A549 (cell line): ENCODE data around the gene LEMD1. TPM values are rescaled to one million over a fixed set of nuclear protein-coding genes. Genes with fewer than 3 reads are reported as not detected.

Experiments used
- ATAC-seq, 2 experiments: fragments of 200-7000 bp in 1 of 2; fragments of >200 bp in 1 of 2; cut with Nextera tagmentation in 1 of 2; cut with Tn5 transposase in 1 of 2; 3 replicates each; pipeline versions ENCODE4 v1.8.0 to v1.9.1; 2018 to 2020; ENCODE audit warnings: mild to moderate bottlenecking in 1 of 2, moderate library complexity in 1 of 2
- CTCF ChIA-PET: fragments of 300-600 bp; sonication (Branson Sonifier 250); formaldehyde crosslinking; extraction: SDS; loops from one replicate; lab custom pipeline; 2021; ENCODE audit warnings: antibody characterized with exemption, inconsistent platforms; lab: Yijun Ruan, JAX
- POLR2A ChIA-PET: fragments of 350-600 bp; formaldehyde crosslinking; extraction: SDS; loops from one replicate; lab custom pipeline; 2021; ENCODE audit warnings: antibody characterized with exemption, inconsistent platforms; lab: Yijun Ruan, JAX
- DNase-seq, 2 experiments: peaks; one replicate each; pipeline versions ENCODE4 v3.0.0 to v3.0.0-alpha.2; 2011 to 2016; ENCODE audit warnings: low read depth in 1 of 2, low spot score in 1 of 2
- FAIRE-seq: peaks from 2 replicates; lab custom pipeline; 2011; peaks lifted over from hg19 to GRCh38; lab: Jason Lieb, UNC
- H3K27ac ChIP-seq, 2 experiments: fragments of >200 bp; sonication (Bioruptor Twin); formaldehyde crosslinking; 3 replicates each; pipeline ENCODE4 v1.5.1; 2016 to 2017
- H3K4me1 ChIP-seq: fragments of >200 bp; sonication (Bioruptor Twin); formaldehyde crosslinking; 3 replicates; pipeline ENCODE4 v1.6.1; 2016
- H3K4me2 ChIP-seq: fragments of >200 bp; sonication (Bioruptor Twin); formaldehyde crosslinking; 3 replicates; pipeline ENCODE4 v1.6.1; 2016
- H3K4me3 ChIP-seq: fragments of >200 bp; sonication (Bioruptor Twin); formaldehyde crosslinking; 3 replicates; pipeline ENCODE4 v1.5.1; 2016
- H3K9me3 ChIP-seq: fragments of >200 bp; sonication (Bioruptor Twin); formaldehyde crosslinking; 3 replicates; pipeline ENCODE4 v1.6.1; 2016
- CEBPB ChIP-seq, 2 experiments: fragments of >200 bp in 1 of 2; sonication (Bioruptor Twin) in 1 of 2; formaldehyde crosslinking in 1 of 2; IDR thresholded peaks; 2 replicates each; pipeline ENCODE4 v1.6.1; 2012 to 2016
- CHD2 ChIP-seq: fragments of 150-350 bp; IDR thresholded peaks from 2 replicates; pipeline ENCODE4 v1.6.1; 2014; ENCODE audit warnings: low read length; ENCODE audit not compliant: partially characterized antibody
- EHF ChIP-seq: fragments of 250-450 bp; sonication (Bioruptor Pico); IDR thresholded peaks from 2 replicates; pipeline ENCODE4 v1.5.0; 2020; ENCODE audit warnings: mild to moderate bottlenecking
- FOSB ChIP-seq: fragments of 250-450 bp; sonication (Bioruptor Pico); IDR thresholded peaks from 2 replicates; pipeline ENCODE4 v1.5.0; 2020; ENCODE audit warnings: mild to moderate bottlenecking, moderate library complexity
- FOSL2 ChIP-seq, 2 experiments: fragments of 450-650 bp in 1 of 2; fragments of >200 bp in 1 of 2; sonication (Bioruptor Twin) in 1 of 2; formaldehyde crosslinking; IDR thresholded peaks; 2 replicates each; pipeline versions ENCODE4 v1.5.0 to v1.6.1; 2016 to 2020; ENCODE audit warnings: mild to moderate bottlenecking in 1 of 2, moderate library complexity in 1 of 2
- JUN ChIP-seq, 2 experiments: fragments of >200 bp; sonication (Bioruptor Twin); formaldehyde crosslinking; IDR thresholded peaks; 2 replicates in 1 of 2; 3 replicates in 1 of 2; pipeline ENCODE4 v1.6.1; 2016 to 2017
- JUNB ChIP-seq: fragments of >200 bp; sonication (Bioruptor Twin); formaldehyde crosslinking; IDR thresholded peaks from 2 replicates; pipeline ENCODE4 v1.6.1; 2016
- KDM5A ChIP-seq: fragments of 200-600 bp; sonication (generic); IDR thresholded peaks from 2 replicates; pipeline ENCODE4 v1.6.1; 2016; ENCODE audit warnings: antibody characterized with exemption, mild to moderate bottlenecking
- MAZ ChIP-seq: fragments of 150-350 bp; IDR thresholded peaks from 2 replicates; pipeline ENCODE4 v1.6.1; 2014; ENCODE audit warnings: antibody characterized with exemption, low read depth, low read length, borderline replicate concordance
- MYC ChIP-seq: IDR thresholded peaks from 2 replicates; pipeline ENCODE4 v1.6.1; 2012; ENCODE audit warnings: mild to moderate bottlenecking, inconsistent platforms, low read length, improper control_type of control experiment, borderline replicate concordance
- NFE2L2 ChIP-seq: fragments of 150-350 bp; conservative IDR thresholded peaks from 2 replicates; pipeline ENCODE4 v1.6.1; 2014; ENCODE audit warnings: low read length
- NR3C1 ChIP-seq: fragments of >200 bp; sonication (Bioruptor Twin); formaldehyde crosslinking; IDR thresholded peaks from 3 replicates; pipeline ENCODE4 v1.6.1; 2017
- RAD21 ChIP-seq, 2 experiments: fragments of >200 bp in 1 of 2; sonication (Bioruptor Twin) in 1 of 2; formaldehyde crosslinking in 1 of 2; IDR thresholded peaks in 1 of 2; conservative IDR thresholded peaks in 1 of 2; 2 replicates in 1 of 2; 3 replicates in 1 of 2; pipeline ENCODE4 v1.6.1; 2012 to 2018; ENCODE audit warnings: inconsistent platforms in 1 of 2
- RFX5 ChIP-seq: fragments of 450-650 bp; IDR thresholded peaks from 2 replicates; pipeline ENCODE4 v1.7.1; 2014; ENCODE audit warnings: antibody characterized with exemption, mild to moderate bottlenecking, moderate library complexity
- SMC3 ChIP-seq: fragments of >200 bp; sonication (Bioruptor Twin); formaldehyde crosslinking; IDR thresholded peaks from 3 replicates; pipeline ENCODE4 v1.6.1; 2018; ENCODE audit warnings: inconsistent platforms
- TP53 ChIP-seq: fragments of 250-450 bp; sonication (Bioruptor Pico); IDR thresholded peaks from 2 replicates; pipeline ENCODE4 v1.5.0; 2021; ENCODE audit warnings: mild to moderate bottlenecking, moderate library complexity
- ZFP36 ChIP-seq: fragments of 450-650 bp; IDR thresholded peaks from 2 replicates; pipeline ENCODE4 v1.6.1; 2014; ENCODE audit warnings: borderline replicate concordance; ENCODE audit not compliant: partially characterized antibody
- WGBS: methylation state at CpG from one replicate; pipeline ENCODE4 v1.1.6; 2017; ENCODE audit errors: missing lambda C conversion rate; 5-methylcytosine and 5-hydroxymethylcytosine counted together
- polyA plus RNA-seq, 4 experiments: library from polyadenylated mRNA; depleted of rRNA in 3 of 4; stranded (reverse); fragments of >200 nt; fragmentation: RNase III in 1 of 4; extraction: RNeasy Plus Mini Kit Qiagen cat#74134 plus additional on column Dnase treatment in 1 of 4; gene quantifications; 2 replicates in 3 of 4; 3 replicates in 1 of 4; pipeline ENCODE4 v1.2.3, GENCODE V29; 2011 to 2017
- TF ChIP-seq, protein P1 (sequence below): fragments of >200 bp; sonication (Bioruptor Twin); formaldehyde crosslinking; IDR thresholded peaks from 3 replicates; pipeline ENCODE4 v1.5.1; 2016
- TF ChIP-seq, protein P2 (sequence below): fragments of 150-350 bp; IDR thresholded peaks from 2 replicates; pipeline ENCODE4 v1.6.1; 2014; ENCODE audit warnings: low read depth, mild to moderate bottlenecking, low read length
- TF ChIP-seq, protein P3 (sequence below): fragments of >200 bp; sonication (Bioruptor Twin); formaldehyde crosslinking; IDR thresholded peaks from 2 replicates; pipeline ENCODE4 v1.6.1; 2016
- TF ChIP-seq, protein P4 (sequence below): IDR thresholded peaks from 2 replicates; pipeline ENCODE4 v1.6.1; 2012
- TF ChIP-seq, protein P5 (sequence below): fragments of 200-600 bp; sonication (generic); IDR thresholded peaks from 2 replicates; pipeline ENCODE4 v1.6.1; 2016; ENCODE audit warnings: antibody characterized with exemption, mild to moderate bottlenecking, moderate library complexity

Gene LEMD1
- polyA plus RNA-seq, 2 of the 4 experiments (the other 2 are of a cell fraction), result 0.14 to 0.18 TPM

DNA sequence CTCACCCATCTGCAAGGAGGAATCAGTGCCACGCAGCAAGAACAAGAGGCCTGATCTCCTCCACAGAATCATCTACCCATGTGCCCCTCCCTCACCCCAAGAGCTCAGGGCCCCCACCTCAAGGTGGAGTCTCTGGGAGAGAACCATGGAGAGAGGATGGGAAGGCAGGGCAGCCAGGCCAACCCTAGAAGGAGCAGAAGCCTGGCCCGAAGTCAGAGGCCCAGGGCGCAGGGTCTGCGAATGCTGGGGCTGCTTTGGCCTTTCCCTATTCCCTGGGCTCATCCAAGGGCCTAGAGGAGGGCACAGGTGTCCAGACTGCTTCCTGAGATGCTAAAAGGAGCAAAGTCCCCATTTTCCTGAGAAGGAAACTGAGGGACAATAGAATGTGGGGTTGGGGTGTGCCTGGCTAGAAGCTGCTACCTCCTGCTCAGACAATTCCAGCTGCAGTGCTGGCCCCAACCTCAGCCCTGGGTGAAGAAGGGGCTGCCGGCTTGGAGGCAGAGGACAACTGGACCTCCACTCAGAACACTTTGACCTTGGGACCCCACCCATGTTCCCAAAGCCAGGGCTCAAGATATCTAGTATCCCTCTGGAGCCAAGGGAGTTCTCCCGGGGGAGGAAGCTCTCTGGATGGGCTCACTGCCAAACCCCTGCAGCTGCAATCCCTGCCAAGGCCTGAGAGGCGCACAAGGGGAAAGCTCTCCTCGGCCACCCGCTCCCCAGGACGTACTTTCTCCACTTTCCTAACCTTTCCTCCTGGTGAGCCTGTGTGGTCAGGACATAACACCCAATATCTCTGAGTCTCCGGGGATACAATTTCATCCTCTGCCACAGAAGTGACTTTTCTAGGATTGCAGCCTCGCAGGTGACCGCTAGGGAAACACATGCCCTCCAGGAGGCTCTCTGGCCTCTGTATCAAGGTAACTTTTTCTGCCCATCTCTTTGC is 16.6 kb upstream of the LEMD1 start:
- FAIRE-seq, result no peak
- Histone ChIP-seq H3K4me3 (no peak overlapping the region), H3K9me3 (no peaks in the 10 kb centered on the region), H3K4me1 (peaks cover 16% of the 10 kb centered on the region), H3K27ac (no peak overlapping the region), H3K4me2 (peak overlapping the region; percentile 26; the same call in 1 of the 3 replicates)
- peak; percentile 60 to 83 for DNase-seq
- peak; percentile 71 to 90; a peak in 5 of 6 replicates for ATAC-seq
- ChIA-PET POLR2A (interaction anchor here (1.0 kb wide), 2 partner anchors 12 to 55 kb away, joined by 3 read pairs; no protein-coding TSS in a partner anchor), CTCF (interaction anchor here (0.6 to 12.8 kb wide), 15 partner anchors 8 to 88 kb away, joined by 3 to 146 read pairs (median 9); partner anchors contain the start of gene BLACAT1)
- no peak for TF ChIP-seq RFX5
- TF ChIP-seq, protein P1, sequence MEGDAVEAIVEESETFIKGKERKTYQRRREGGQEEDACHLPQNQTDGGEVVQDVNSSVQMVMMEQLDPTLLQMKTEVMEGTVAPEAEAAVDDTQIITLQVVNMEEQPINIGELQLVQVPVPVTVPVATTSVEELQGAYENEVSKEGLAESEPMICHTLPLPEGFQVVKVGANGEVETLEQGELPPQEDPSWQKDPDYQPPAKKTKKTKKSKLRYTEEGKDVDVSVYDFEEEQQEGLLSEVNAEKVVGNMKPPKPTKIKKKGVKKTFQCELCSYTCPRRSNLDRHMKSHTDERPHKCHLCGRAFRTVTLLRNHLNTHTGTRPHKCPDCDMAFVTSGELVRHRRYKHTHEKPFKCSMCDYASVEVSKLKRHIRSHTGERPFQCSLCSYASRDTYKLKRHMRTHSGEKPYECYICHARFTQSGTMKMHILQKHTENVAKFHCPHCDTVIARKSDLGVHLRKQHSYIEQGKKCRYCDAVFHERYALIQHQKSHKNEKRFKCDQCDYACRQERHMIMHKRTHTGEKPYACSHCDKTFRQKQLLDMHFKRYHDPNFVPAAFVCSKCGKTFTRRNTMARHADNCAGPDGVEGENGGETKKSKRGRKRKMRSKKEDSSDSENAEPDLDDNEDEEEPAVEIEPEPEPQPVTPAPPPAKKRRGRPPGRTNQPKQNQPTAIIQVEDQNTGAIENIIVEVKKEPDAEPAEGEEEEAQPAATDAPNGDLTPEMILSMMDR, result peak; percentile 22; the same call in 2 of the 3 replicates
- TF ChIP-seq, protein P2, sequence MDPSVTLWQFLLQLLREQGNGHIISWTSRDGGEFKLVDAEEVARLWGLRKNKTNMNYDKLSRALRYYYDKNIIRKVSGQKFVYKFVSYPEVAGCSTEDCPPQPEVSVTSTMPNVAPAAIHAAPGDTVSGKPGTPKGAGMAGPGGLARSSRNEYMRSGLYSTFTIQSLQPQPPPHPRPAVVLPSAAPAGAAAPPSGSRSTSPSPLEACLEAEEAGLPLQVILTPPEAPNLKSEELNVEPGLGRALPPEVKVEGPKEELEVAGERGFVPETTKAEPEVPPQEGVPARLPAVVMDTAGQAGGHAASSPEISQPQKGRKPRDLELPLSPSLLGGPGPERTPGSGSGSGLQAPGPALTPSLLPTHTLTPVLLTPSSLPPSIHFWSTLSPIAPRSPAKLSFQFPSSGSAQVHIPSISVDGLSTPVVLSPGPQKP, result no peak
- WGBS, result 50% methylated on average over 13 of the region's 13 CpGs

DNA sequence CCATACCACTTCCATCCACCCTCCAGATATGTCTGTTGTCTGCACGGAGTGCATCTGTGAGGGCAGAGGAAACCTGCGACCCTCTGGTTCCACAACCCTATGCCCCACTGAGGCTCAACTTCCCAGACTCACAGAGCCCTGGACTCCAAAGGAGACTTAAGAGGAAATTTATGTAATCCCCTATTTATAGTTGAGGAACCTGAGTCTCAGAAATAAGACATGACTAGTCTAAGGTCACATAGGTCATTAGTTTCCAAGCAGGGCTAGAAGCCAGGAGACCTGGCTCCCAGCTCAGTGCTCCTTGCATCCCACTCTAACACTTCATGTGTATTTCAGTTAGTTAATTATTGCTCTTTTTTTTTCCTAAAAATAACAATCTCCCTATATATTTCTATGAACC is 15.7 kb upstream of the LEMD1 start:
- no peak for ATAC-seq
- CTCF ChIA-PET, result interaction anchor here (0.7 to 12.8 kb wide), 8 partner anchors 11 to 260 kb away, joined by 3 to 146 read pairs (median 14); partner anchors contain the start of gene BLACAT1
- POLR2A ChIA-PET, result no interaction called here
- no peaks in the 10 kb centered on the region for H3K9me3 ChIP-seq
- TF ChIP-seq ZFP36 (no peak), CEBPB (IDR thresholded peaks at IDR 0.05) (no peak), JUN (IDR thresholded peaks at IDR 0.05) (no peak), MAZ (no peak), KDM5A (no peak), JUNB (no peak), EHF (CRISPR knock-in tag) (no peak), RAD21 (conservative IDR thresholded peaks at IDR 0.05 in 1 of 2, IDR thresholded peaks at IDR 0.05 in 1 of 2) (no peak), NFE2L2 (no peak), FOSL2 (IDR thresholded peaks at IDR 0.05) (no peak), FOSL2 (CRISPR knock-in tag; IDR thresholded peaks at IDR 0.05) (no peak), NR3C1 (no peak), SMC3 (no peak), TP53 (CRISPR knock-in tag) (no peak), FOSB (no peak), MYC (no peak), CHD2 (no peak)
- TF ChIP-seq, protein P3, sequence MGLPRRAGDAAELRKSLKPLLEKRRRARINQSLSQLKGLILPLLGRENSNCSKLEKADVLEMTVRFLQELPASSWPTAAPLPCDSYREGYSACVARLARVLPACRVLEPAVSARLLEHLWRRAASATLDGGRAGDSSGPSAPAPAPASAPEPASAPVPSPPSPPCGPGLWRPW, result no peak
- TF ChIP-seq, protein P4, sequence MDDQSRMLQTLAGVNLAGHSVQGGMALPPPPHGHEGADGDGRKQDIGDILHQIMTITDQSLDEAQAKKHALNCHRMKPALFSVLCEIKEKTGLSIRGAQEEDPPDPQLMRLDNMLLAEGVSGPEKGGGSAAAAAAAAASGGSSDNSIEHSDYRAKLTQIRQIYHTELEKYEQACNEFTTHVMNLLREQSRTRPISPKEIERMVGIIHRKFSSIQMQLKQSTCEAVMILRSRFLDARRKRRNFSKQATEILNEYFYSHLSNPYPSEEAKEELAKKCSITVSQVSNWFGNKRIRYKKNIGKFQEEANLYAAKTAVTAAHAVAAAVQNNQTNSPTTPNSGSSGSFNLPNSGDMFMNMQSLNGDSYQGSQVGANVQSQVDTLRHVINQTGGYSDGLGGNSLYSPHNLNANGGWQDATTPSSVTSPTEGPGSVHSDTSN, result no peak
- TF ChIP-seq, protein P5, sequence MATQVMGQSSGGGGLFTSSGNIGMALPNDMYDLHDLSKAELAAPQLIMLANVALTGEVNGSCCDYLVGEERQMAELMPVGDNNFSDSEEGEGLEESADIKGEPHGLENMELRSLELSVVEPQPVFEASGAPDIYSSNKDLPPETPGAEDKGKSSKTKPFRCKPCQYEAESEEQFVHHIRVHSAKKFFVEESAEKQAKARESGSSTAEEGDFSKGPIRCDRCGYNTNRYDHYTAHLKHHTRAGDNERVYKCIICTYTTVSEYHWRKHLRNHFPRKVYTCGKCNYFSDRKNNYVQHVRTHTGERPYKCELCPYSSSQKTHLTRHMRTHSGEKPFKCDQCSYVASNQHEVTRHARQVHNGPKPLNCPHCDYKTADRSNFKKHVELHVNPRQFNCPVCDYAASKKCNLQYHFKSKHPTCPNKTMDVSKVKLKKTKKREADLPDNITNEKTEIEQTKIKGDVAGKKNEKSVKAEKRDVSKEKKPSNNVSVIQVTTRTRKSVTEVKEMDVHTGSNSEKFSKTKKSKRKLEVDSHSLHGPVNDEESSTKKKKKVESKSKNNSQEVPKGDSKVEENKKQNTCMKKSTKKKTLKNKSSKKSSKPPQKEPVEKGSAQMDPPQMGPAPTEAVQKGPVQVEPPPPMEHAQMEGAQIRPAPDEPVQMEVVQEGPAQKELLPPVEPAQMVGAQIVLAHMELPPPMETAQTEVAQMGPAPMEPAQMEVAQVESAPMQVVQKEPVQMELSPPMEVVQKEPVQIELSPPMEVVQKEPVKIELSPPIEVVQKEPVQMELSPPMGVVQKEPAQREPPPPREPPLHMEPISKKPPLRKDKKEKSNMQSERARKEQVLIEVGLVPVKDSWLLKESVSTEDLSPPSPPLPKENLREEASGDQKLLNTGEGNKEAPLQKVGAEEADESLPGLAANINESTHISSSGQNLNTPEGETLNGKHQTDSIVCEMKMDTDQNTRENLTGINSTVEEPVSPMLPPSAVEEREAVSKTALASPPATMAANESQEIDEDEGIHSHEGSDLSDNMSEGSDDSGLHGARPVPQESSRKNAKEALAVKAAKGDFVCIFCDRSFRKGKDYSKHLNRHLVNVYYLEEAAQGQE, result no peak
- TF ChIP-seq, all 56 proteins: peak for 0
- DNase-seq (no peak), FAIRE-seq (no peak)
- H3K4me2 ChIP-seq, result no peak overlapping the region
- H3K27ac ChIP-seq, result no peak overlapping the region
- H3K4me3 ChIP-seq, result no peak overlapping the region
- 59% methylated on average over 2 of the region's 2 CpGs for WGBS
- peaks cover 13% of the 10 kb centered on the region for H3K4me1 ChIP-seq
